Endothelial cell of umbilical vein (primary cell): ENCODE results near the gene APEH.

Experiments used
- JUN ChIP-seq: IDR thresholded peaks from 2 replicates; pipeline ENCODE4 v1.6.1; 2011; ENCODE audit warnings: borderline replicate concordance, low read depth; ENCODE audit not compliant: insufficient read length, insufficient read depth
- MYC ChIP-seq: IDR thresholded peaks from one replicate; pipeline ENCODE4 v1.6.1; 2011; ENCODE audit warnings: mild to moderate bottlenecking, low read depth, low read length
- POLR2A ChIP-seq: IDR thresholded peaks from 2 replicates; pipeline ENCODE4 v1.6.1; 2012; ENCODE audit warnings: low read depth, mild to moderate bottlenecking, control low read depth, low read length
- POLR2AphosphoS5 ChIP-seq: IDR thresholded peaks from 2 replicates; pipeline ENCODE4 v1.6.1; 2012; ENCODE audit warnings: low read depth, mild to moderate bottlenecking, control low read depth, low read length, moderate library complexity; ENCODE audit not compliant: insufficient read depth
- TF ChIP-seq, protein P1 (sequence below), 2 donors: IDR thresholded peaks; 1 replicate in 1 of 2; 2 replicates in 1 of 2; pipeline ENCODE4 v1.5.1; 2011; ENCODE audit warnings: low read length in 2 of 2, mild to moderate bottlenecking in 2 of 2, moderate library complexity in 2 of 2, control low read depth in 1 of 2, inconsistent platforms in 1 of 2, low read depth in 1 of 2; ENCODE audit not compliant: insufficient read depth in 1 of 2; ENCODE audit errors: extremely low read depth in 1 of 2

DNA sequence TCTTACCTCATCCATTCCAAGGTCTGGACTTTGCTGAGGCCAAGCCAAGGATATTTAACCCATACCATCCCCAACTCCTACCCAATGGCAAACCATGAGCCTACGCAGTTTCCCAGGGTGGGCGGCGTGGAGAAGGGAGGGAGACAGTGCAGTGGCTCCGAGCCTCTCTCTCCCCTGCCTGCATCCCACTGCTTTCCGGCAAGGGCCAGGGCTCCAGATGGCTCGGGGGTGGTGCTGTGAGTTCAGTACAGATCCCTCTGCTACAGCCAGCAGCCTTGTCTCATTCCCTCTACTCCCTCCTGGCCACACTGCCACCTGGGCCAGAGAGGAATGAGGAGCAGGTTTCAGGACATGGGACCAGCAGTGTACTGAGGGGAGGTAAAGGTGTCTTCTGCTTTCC is 44.3 kb upstream of the APEH start:
- TF ChIP-seq JUN (no peak), MYC (no peak), POLR2AphosphoS5 (no peak), POLR2A (no peak)
- TF ChIP-seq, protein P1, sequence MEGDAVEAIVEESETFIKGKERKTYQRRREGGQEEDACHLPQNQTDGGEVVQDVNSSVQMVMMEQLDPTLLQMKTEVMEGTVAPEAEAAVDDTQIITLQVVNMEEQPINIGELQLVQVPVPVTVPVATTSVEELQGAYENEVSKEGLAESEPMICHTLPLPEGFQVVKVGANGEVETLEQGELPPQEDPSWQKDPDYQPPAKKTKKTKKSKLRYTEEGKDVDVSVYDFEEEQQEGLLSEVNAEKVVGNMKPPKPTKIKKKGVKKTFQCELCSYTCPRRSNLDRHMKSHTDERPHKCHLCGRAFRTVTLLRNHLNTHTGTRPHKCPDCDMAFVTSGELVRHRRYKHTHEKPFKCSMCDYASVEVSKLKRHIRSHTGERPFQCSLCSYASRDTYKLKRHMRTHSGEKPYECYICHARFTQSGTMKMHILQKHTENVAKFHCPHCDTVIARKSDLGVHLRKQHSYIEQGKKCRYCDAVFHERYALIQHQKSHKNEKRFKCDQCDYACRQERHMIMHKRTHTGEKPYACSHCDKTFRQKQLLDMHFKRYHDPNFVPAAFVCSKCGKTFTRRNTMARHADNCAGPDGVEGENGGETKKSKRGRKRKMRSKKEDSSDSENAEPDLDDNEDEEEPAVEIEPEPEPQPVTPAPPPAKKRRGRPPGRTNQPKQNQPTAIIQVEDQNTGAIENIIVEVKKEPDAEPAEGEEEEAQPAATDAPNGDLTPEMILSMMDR (IDR thresholded peaks at IDR 0.05; ENCODE audit: extremely low read depth in 1 of 2, insufficient read depth in 1 of 2, low read depth in 1 of 2, low read length in 2 of 2): no peak
